ENCODE data around the gene ZNF629. TPM values are rescaled to one million over a fixed set of nuclear protein-coding genes. Genes with fewer than 3 reads are reported as not detected.

ZNF629 gene
- polyA plus RNA-seq, 1 donor from 2014 or later, result 10.4 TPM

- Histone ChIP-seq H3K27ac (ENCODE audit: low read length) (no peak overlapping the region), H3K9me3 (ENCODE audit: low read length) (no peaks in the 10 kb centered on the region), H3K36me3 (ENCODE audit: insufficient read depth, low read length) (no peaks in the 10 kb centered on the region), H2AFZ (ENCODE audit: low read depth, low read length) (no peak overlapping the region), H3K4me2 (ENCODE audit: low read length) (no peak overlapping the region), H4K20me1 (ENCODE audit: insufficient read depth) (no peaks in the 10 kb centered on the region), H3K79me2 (replicated peaks; ENCODE audit: insufficient read depth, low read length) (no peaks in the 10 kb centered on the region), H3K4me3 (ENCODE audit: low read length) (no peak overlapping the region), H3K27me3 (ENCODE audit: insufficient read depth, low read depth, low read length) (no peaks in the 10 kb centered on the region), H3K9me2 (ENCODE audit: insufficient read depth, low read length) (no peaks in the 10 kb centered on the region), H3K9ac (ENCODE audit: low read length) (no peak overlapping the region), H3F3A (ENCODE audit: insufficient read depth, low read length, poor library complexity, severe bottlenecking) (no peaks in the 10 kb centered on the region)
- TF ChIP-seq EP300 (conservative IDR thresholded peaks at IDR 0.05; ENCODE audit: poor library complexity, severe bottlenecking) (no peak), EZH2 (IDR thresholded peaks at IDR 0.05; ENCODE audit: borderline replicate concordance, insufficient read depth, low read length, poor library complexity, severe bottlenecking) (no peak), CTCF (IDR thresholded peaks at IDR 0.05; ENCODE audit: poor library complexity, severe bottlenecking) (no peak), MXI1 (conservative IDR thresholded peaks at IDR 0.05; ENCODE audit: poor library complexity, severe bottlenecking) (no peak), SMC3 (conservative IDR thresholded peaks at IDR 0.05; ENCODE audit: poor library complexity) (no peak), RAD21 (conservative IDR thresholded peaks at IDR 0.05) (no peak), POLR2AphosphoS5 (IDR thresholded peaks at IDR 0.05) (no peak), REST (IDR thresholded peaks at IDR 0.05; ENCODE audit: borderline replicate concordance) (no peak), TAF1 (IDR thresholded peaks at IDR 0.05; ENCODE audit: low read depth) (no peak)
Measured at GRCh38 chr16:30740364-30741251, 46.4 kb downstream of the ZNF629 start.

GRCh38 chr16:30738984-30739951, 47.7 kb downstream of the ZNF629 start:
- no peak overlapping the region for H2AFZ ChIP-seq (ENCODE audit: low read depth, low read length)
- no peak overlapping the region for H3K4me2 ChIP-seq (ENCODE audit: low read length)
- H3K9ac ChIP-seq (ENCODE audit: low read length), result no peak overlapping the region
- H3K79me2 ChIP-seq (replicated peaks; ENCODE audit: insufficient read depth, low read length), result no peaks in the 10 kb centered on the region
- no peaks in the 10 kb centered on the region for H3F3A ChIP-seq (ENCODE audit: insufficient read depth, low read length, poor library complexity, severe bottlenecking)
- no peak overlapping the region for H3K27ac ChIP-seq (ENCODE audit: low read length)
- no peaks in the 10 kb centered on the region for H4K20me1 ChIP-seq (ENCODE audit: insufficient read depth)
- H3K9me2 ChIP-seq (ENCODE audit: insufficient read depth, low read length), result no peaks in the 10 kb centered on the region
- no peaks in the 10 kb centered on the region for H3K9me3 ChIP-seq (ENCODE audit: low read length)
- TF ChIP-seq REST (IDR thresholded peaks at IDR 0.05; ENCODE audit: borderline replicate concordance) (no peak), SMC3 (conservative IDR thresholded peaks at IDR 0.05; ENCODE audit: poor library complexity) (no peak)
- H3K27me3 ChIP-seq (ENCODE audit: insufficient read depth, low read depth, low read length), result no peaks in the 10 kb centered on the region
- H3K4me3 ChIP-seq (ENCODE audit: low read length), result no peak overlapping the region
- peaks cover 5% of the 10 kb centered on the region for H3K36me3 ChIP-seq (ENCODE audit: insufficient read depth, low read length)
